ENCODE results near the gene SPATA7.

SPATA7 gene

GRCh38 chr14:88359500-88359899, 26.0 kb upstream of the SPATA7 start:
- Histone ChIP-seq H3K27ac (no peak overlapping the region), H3K4me1 (ENCODE audit: low read depth, poor library complexity, severe bottlenecking) (no peaks in the 10 kb centered on the region), H2AFZ (ENCODE audit: low read depth) (no peak overlapping the region), H3K4me3 (IDR thresholded peaks at IDR 0.05; ENCODE audit: insufficient read depth, low read depth, low read length) (no peak overlapping the region), H3K9ac (no peak overlapping the region), H3K36me3 (ENCODE audit: insufficient read depth) (no peaks in the 10 kb centered on the region), H3K27me3 (ENCODE audit: insufficient read depth, low read depth) (no peaks in the 10 kb centered on the region), H4K20me1 (ENCODE audit: insufficient read depth) (no peaks in the 10 kb centered on the region), H3K4me2 (no peak overlapping the region), H3K79me2 (ENCODE audit: insufficient read depth, low read depth) (no peaks in the 10 kb centered on the region)
- TF ChIP-seq, protein P1, sequence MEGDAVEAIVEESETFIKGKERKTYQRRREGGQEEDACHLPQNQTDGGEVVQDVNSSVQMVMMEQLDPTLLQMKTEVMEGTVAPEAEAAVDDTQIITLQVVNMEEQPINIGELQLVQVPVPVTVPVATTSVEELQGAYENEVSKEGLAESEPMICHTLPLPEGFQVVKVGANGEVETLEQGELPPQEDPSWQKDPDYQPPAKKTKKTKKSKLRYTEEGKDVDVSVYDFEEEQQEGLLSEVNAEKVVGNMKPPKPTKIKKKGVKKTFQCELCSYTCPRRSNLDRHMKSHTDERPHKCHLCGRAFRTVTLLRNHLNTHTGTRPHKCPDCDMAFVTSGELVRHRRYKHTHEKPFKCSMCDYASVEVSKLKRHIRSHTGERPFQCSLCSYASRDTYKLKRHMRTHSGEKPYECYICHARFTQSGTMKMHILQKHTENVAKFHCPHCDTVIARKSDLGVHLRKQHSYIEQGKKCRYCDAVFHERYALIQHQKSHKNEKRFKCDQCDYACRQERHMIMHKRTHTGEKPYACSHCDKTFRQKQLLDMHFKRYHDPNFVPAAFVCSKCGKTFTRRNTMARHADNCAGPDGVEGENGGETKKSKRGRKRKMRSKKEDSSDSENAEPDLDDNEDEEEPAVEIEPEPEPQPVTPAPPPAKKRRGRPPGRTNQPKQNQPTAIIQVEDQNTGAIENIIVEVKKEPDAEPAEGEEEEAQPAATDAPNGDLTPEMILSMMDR (conservative IDR thresholded peaks at IDR 0.05; ENCODE audit: low read depth, low read length), result no peak

DNA sequence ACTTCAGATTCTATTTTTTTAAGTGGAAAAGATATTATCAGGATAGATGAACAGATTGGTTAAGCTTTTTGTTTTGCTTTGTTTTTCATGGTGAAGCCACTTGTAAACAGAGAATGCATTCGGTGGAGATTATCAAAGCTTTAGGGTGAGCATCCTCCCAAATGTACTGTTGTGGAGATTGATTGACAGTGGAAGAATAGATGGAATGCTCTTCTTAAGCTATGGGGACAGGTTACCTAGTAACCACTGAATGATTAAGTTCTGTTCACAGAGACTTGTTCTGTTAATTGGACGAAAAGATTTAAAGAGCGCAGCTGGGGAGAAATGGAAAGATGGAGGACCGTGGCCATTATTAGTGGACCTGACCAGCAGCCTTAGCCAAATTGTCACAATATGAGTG, 21.8 kb upstream of the SPATA7 start:
- Histone ChIP-seq H3K27ac (no peak overlapping the region), H3K27me3 (ENCODE audit: insufficient read depth, low read depth) (no peaks in the 10 kb centered on the region), H3K79me2 (ENCODE audit: insufficient read depth, low read depth) (no peaks in the 10 kb centered on the region), H2AFZ (ENCODE audit: low read depth) (no peak overlapping the region), H3K4me3 (IDR thresholded peaks at IDR 0.05; ENCODE audit: insufficient read depth, low read depth, low read length) (no peak overlapping the region), H4K20me1 (ENCODE audit: insufficient read depth) (no peaks in the 10 kb centered on the region), H3K9ac (no peak overlapping the region), H3K4me1 (ENCODE audit: low read depth, poor library complexity, severe bottlenecking) (no peaks in the 10 kb centered on the region), H3K36me3 (ENCODE audit: insufficient read depth) (no peaks in the 10 kb centered on the region), H3K4me2 (no peak overlapping the region)
- TF ChIP-seq, protein P1 (conservative IDR thresholded peaks at IDR 0.05; ENCODE audit: low read depth, low read length), result no peak

DNA sequence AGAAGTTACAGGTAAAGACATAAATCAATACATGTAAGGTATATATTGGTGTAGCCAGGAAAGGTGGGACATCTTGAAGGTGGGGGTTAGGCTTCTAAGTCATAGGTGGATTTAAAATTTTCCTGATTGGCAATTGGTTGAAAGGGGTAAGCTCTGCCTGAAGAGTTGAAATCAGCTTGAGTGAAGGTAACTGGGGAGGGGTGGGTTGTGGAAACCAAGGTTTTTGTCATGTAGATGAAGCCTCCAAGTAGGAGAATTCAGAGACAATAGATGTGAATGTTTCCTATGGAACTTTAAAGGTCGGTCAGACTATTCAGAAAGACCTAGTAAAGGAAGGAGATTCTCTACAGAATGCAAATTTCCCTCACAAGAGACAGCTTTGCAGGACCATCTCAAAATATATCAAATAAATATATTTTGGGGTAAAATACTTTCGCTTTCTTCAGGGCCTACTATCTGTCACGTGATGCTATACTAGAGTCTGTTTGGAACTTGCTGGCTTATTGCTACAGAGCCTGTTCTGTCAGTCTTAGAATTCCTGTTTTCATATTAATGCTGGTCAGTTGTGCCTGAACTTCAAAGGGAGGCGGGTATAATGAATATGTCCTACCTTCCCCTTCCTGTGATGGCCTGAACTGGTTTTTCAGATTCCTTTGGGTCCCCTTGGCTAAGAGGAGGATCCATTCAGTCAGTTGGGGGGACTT, 20.6 kb upstream of the SPATA7 start:
- no peak overlapping the region for H3K4me2 ChIP-seq

DNA sequence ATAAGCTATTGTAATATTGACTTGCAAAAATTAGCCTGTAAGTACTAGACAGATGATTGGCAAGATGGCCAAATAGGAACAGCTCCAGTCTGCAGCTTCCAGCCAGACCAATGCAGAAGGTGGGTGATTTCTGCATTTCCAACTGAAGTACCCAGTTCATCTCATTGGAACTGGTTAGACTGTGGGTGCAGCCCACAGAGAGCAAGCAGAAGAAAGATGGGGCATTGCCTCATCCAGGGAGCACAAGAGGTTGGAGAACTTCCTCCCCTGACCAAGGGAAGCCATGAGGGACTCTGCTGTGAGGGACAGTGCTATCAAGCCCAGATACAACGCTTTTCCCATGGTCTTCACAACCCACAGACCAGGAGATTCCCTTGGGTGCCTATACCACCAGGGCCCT, 16.0 kb upstream of the SPATA7 start:
- no peak overlapping the region for H3K27ac ChIP-seq

More for the DNA sequence above, 20.6 kb upstream of the SPATA7 start:
- TF ChIP-seq, protein P1 (conservative IDR thresholded peaks at IDR 0.05; ENCODE audit: low read depth, low read length), result no peak
- no peak overlapping the region for H3K27ac ChIP-seq
- no peaks in the 10 kb centered on the region for H3K4me1 ChIP-seq (ENCODE audit: low read depth, poor library complexity, severe bottlenecking)
- H2AFZ ChIP-seq (ENCODE audit: low read depth), result no peak overlapping the region
- no peaks in the 10 kb centered on the region for H3K36me3 ChIP-seq (ENCODE audit: insufficient read depth)
- no peaks in the 10 kb centered on the region for H3K79me2 ChIP-seq (ENCODE audit: insufficient read depth, low read depth)
- no peaks in the 10 kb centered on the region for H4K20me1 ChIP-seq (ENCODE audit: insufficient read depth)
- no peaks in the 10 kb centered on the region for H3K27me3 ChIP-seq (ENCODE audit: insufficient read depth, low read depth)
- no peak overlapping the region for H3K9ac ChIP-seq
- H3K4me3 ChIP-seq (IDR thresholded peaks at IDR 0.05; ENCODE audit: insufficient read depth, low read depth, low read length), result no peak overlapping the region

More for the DNA sequence above, 16.0 kb upstream of the SPATA7 start:
- TF ChIP-seq, protein P1 (conservative IDR thresholded peaks at IDR 0.05; ENCODE audit: low read depth, low read length), result no peak
- no peaks in the 10 kb centered on the region for H3K79me2 ChIP-seq (ENCODE audit: insufficient read depth, low read depth)
- no peak overlapping the region for H3K4me3 ChIP-seq (IDR thresholded peaks at IDR 0.05; ENCODE audit: insufficient read depth, low read depth, low read length)
- no peaks in the 10 kb centered on the region for H4K20me1 ChIP-seq (ENCODE audit: insufficient read depth)
- no peak overlapping the region for H2AFZ ChIP-seq (ENCODE audit: low read depth)
- no peak overlapping the region for H3K4me2 ChIP-seq
- no peaks in the 10 kb centered on the region for H3K27me3 ChIP-seq (ENCODE audit: insufficient read depth, low read depth)
- no peak overlapping the region for H3K9ac ChIP-seq
- H3K4me1 ChIP-seq (ENCODE audit: low read depth, poor library complexity, severe bottlenecking), result no peaks in the 10 kb centered on the region
- H3K36me3 ChIP-seq (ENCODE audit: insufficient read depth), result no peaks in the 10 kb centered on the region
